Mesenchymal stem cell (in vitro differentiated cells and primary cell): Measurements from ENCODE around the gene PRKD2.
A peak's percentile ranks its signal among the peaks of the same experiment; 100 is the strongest.

Experiments used
- DNase-seq: peaks from one replicate; pipeline ENCODE4 v3.0.0-alpha.2; 2013
- H2AFZ ChIP-seq: one replicate; pipeline ENCODE4 v1.6.1; 2013; ENCODE audit warnings: low read depth, mild to moderate bottlenecking, control low read depth, inconsistent platforms, low read length, moderate library complexity
- H2AK5ac ChIP-seq: 2 replicates; pipeline ENCODE4 v1.6.1; 2013; ENCODE audit warnings: low read length, moderate library complexity, mild to moderate bottlenecking, inconsistent platforms; ENCODE audit not compliant: severe bottlenecking
- H2BK120ac ChIP-seq: one replicate; pipeline ENCODE4 v1.6.1; 2013; ENCODE audit warnings: low read depth, mild to moderate bottlenecking, inconsistent platforms, low read length, moderate library complexity
- H2BK12ac ChIP-seq, 2 experiments: one replicate each; pipeline ENCODE4 v1.6.1; 2013; ENCODE audit warnings: inconsistent platforms in 2 of 2, low read length in 2 of 2, mild to moderate bottlenecking in 2 of 2, moderate library complexity in 2 of 2, control low read depth in 1 of 2
- H2BK15ac ChIP-seq: one replicate; pipeline ENCODE4 v1.6.1; 2013; ENCODE audit warnings: mild to moderate bottlenecking, low read depth, inconsistent platforms; ENCODE audit not compliant: poor library complexity, severe bottlenecking
- H2BK5ac ChIP-seq: 2 replicates; pipeline ENCODE4 v1.6.1; 2013; ENCODE audit warnings: low read depth, mild to moderate bottlenecking, low read length, control low read depth, inconsistent platforms; ENCODE audit not compliant: poor library complexity, severe bottlenecking
- H3K14ac ChIP-seq, 2 experiments: one replicate each; pipeline ENCODE4 v1.6.1; 2013; ENCODE audit warnings: inconsistent platforms in 2 of 2, low read length in 2 of 2, control low read depth in 1 of 2, mild to moderate bottlenecking in 1 of 2, moderate library complexity in 1 of 2
- H3K18ac ChIP-seq, 2 experiments: one replicate each; pipeline ENCODE4 v1.6.1; 2013; ENCODE audit warnings: inconsistent platforms in 2 of 2, low read length in 2 of 2, control low read depth in 1 of 2, low read depth in 1 of 2, mild to moderate bottlenecking in 1 of 2
- H3K23ac ChIP-seq, 2 experiments: one replicate each; pipeline ENCODE4 v1.6.1; 2013; ENCODE audit warnings: inconsistent platforms in 2 of 2, low read length in 2 of 2, mild to moderate bottlenecking in 2 of 2, moderate library complexity in 2 of 2, control low read depth in 1 of 2
- H3K27ac ChIP-seq: 2 replicates; pipeline ENCODE4 v1.5.1; 2013; ENCODE audit warnings: mild to moderate bottlenecking, moderate library complexity, low read length, control low read depth, inconsistent platforms; ENCODE audit not compliant: poor library complexity, severe bottlenecking
- H3K27me3 ChIP-seq, 2 experiments: 2 replicates each; pipeline versions ENCODE4 v1.6.1 to v1.7.0; 2013; ENCODE audit warnings: low read length in 2 of 2, mild to moderate bottlenecking in 2 of 2, moderate library complexity in 2 of 2, control low read depth in 1 of 2, inconsistent platforms in 1 of 2; ENCODE audit not compliant: control insufficient read depth in 1 of 2, insufficient read depth in 1 of 2
- H3K36me3 ChIP-seq, 2 experiments: 2 replicates each; pipeline versions ENCODE4 v1.6.1 to v1.7.0; 2013; ENCODE audit warnings: low read length in 2 of 2, control low read depth in 1 of 2, inconsistent platforms in 1 of 2, low read depth in 1 of 2, mild to moderate bottlenecking in 1 of 2; ENCODE audit not compliant: insufficient read depth in 2 of 2, control insufficient read depth in 1 of 2
- H3K4ac ChIP-seq, 2 experiments: one replicate each; pipeline ENCODE4 v1.6.1; 2013; ENCODE audit warnings: inconsistent platforms in 2 of 2, low read length in 2 of 2, mild to moderate bottlenecking in 2 of 2, moderate library complexity in 2 of 2, control low read depth in 1 of 2, low read depth in 1 of 2
- H3K4me1 ChIP-seq: 2 replicates; pipeline ENCODE4 v1.6.1; 2013; ENCODE audit warnings: low read depth, low read length, control low read depth; ENCODE audit not compliant: control insufficient read depth, insufficient read depth
- H3K4me2 ChIP-seq: 2 replicates; pipeline ENCODE4 v1.6.1; 2013; ENCODE audit warnings: low read length, mild to moderate bottlenecking, inconsistent platforms; ENCODE audit not compliant: poor library complexity, severe bottlenecking
- H3K4me3 ChIP-seq, 2 experiments: 2 replicates each; pipeline versions ENCODE4 v1.5.1 to v1.7.0; 2013; ENCODE audit warnings: low read length in 2 of 2, mild to moderate bottlenecking in 2 of 2, control low read depth in 1 of 2, low read depth in 1 of 2; ENCODE audit not compliant: insufficient read depth in 1 of 2
- H3K79me1 ChIP-seq: replicated peaks from 2 replicates; pipeline ENCODE4 v1.6.1; 2013; ENCODE audit warnings: mild to moderate bottlenecking, control low read depth, low read length, inconsistent platforms; ENCODE audit not compliant: poor library complexity, severe bottlenecking
- H3K9ac ChIP-seq: 2 replicates; pipeline ENCODE4 v1.7.0; 2013; ENCODE audit warnings: mild to moderate bottlenecking, low read length, moderate library complexity
- H3K9me3 ChIP-seq: 2 replicates; pipeline ENCODE4 v1.7.0; 2013; ENCODE audit warnings: mild to moderate bottlenecking, low read length; ENCODE audit not compliant: control insufficient read depth
- H4K8ac ChIP-seq: one replicate; pipeline ENCODE4 v1.6.1; 2013; ENCODE audit warnings: inconsistent platforms, mild to moderate bottlenecking, low read length, moderate library complexity
- H4K91ac ChIP-seq: one replicate; pipeline ENCODE4 v1.6.1; 2013; ENCODE audit warnings: mild to moderate bottlenecking, low read length, inconsistent platforms
- WGBS: methylation state at CpG from one replicate; pipeline ENCODE4 v1.1.7; 2013; ENCODE audit warnings: mixed read lengths; 5-methylcytosine and 5-hydroxymethylcytosine counted together

PRKD2 gene

GRCh38 chr19:46721269-46722003 is 4.5 kb upstream of the PRKD2 start:
- WGBS, result 87% methylated on average over 16 of the region's 16 CpGs
- no peaks in the 10 kb centered on the region for H3K9me3 ChIP-seq
- H3K23ac ChIP-seq, result no peak overlapping the region
- H3K4me2 ChIP-seq, result no peak overlapping the region
- H3K14ac ChIP-seq, result peak overlapping the region in 1 of 2 experiments; percentile 30
- H3K79me1 ChIP-seq, result peaks cover 46% of the 10 kb centered on the region
- peaks cover 63 to 87% of the 10 kb centered on the region in 2 experiments for H3K36me3 ChIP-seq
- H2AFZ ChIP-seq, result no peak overlapping the region
- H2AK5ac ChIP-seq, result no peak overlapping the region
- H3K4me1 ChIP-seq, result peaks cover 33% of the 10 kb centered on the region
- H2BK12ac ChIP-seq, result peak overlapping the region in 1 of 2 experiments; percentile 57
- H3K27me3 ChIP-seq, result no peaks in the 10 kb centered on the region
- H2BK5ac ChIP-seq, result no peak overlapping the region
- H3K18ac ChIP-seq, result no peak overlapping the region
- no peak overlapping the region for H4K8ac ChIP-seq
- no peak overlapping the region for H3K9ac ChIP-seq
- H2BK15ac ChIP-seq, result no peak overlapping the region
- no peak overlapping the region for H3K4me3 ChIP-seq
- no peak overlapping the region for H3K27ac ChIP-seq
- no peak overlapping the region for H3K4ac ChIP-seq
- no peak overlapping the region for H2BK120ac ChIP-seq
- DNase-seq, result no peak
- H4K91ac ChIP-seq, result no peak overlapping the region

GRCh38 chr19:46720503-46721239 is 3.8 kb upstream of the PRKD2 start:
- Histone ChIP-seq H2BK120ac (no peak overlapping the region), H3K4me2 (no peak overlapping the region), H3K27ac (no peak overlapping the region), H3K36me3 (peaks cover 56 to 79% of the 10 kb centered on the region in 2 experiments), H3K9ac (no peak overlapping the region), H3K79me1 (peaks cover 45% of the 10 kb centered on the region), H2BK12ac (no peak overlapping the region), H3K27me3 (no peaks in the 10 kb centered on the region), H2AK5ac (no peak overlapping the region), H3K9me3 (no peaks in the 10 kb centered on the region), H3K4ac (no peak overlapping the region), H3K14ac (no peak overlapping the region), H2BK15ac (no peak overlapping the region), H4K91ac (peak overlapping the region; percentile 6), H3K23ac (no peak overlapping the region), H3K4me1 (peaks cover 31% of the 10 kb centered on the region), H4K8ac (no peak overlapping the region), H2AFZ (no peak overlapping the region), H3K18ac (no peak overlapping the region), H3K4me3 (no peak overlapping the region), H2BK5ac (no peak overlapping the region)
- no peak for DNase-seq
- WGBS, result 96% methylated on average over 22 of the region's 22 CpGs

GRCh38 chr19:46719629-46720502 is 3.0 kb upstream of the PRKD2 start:
- Histone ChIP-seq H3K9me3 (no peaks in the 10 kb centered on the region), H2BK15ac (no peak overlapping the region), H2BK12ac (no peak overlapping the region), H3K27ac (no peak overlapping the region), H3K4me3 (no peak overlapping the region), H3K36me3 (peaks cover 49 to 71% of the 10 kb centered on the region in 2 experiments), H3K14ac (no peak overlapping the region), H3K79me1 (peaks cover 40% of the 10 kb centered on the region), H3K27me3 (no peaks in the 10 kb centered on the region), H2AK5ac (no peak overlapping the region), H3K4me2 (no peak overlapping the region), H4K8ac (no peak overlapping the region), H2BK5ac (no peak overlapping the region), H3K9ac (no peak overlapping the region), H3K4me1 (peaks cover 26% of the 10 kb centered on the region), H3K18ac (no peak overlapping the region), H2BK120ac (no peak overlapping the region), H2AFZ (no peak overlapping the region), H3K23ac (no peak overlapping the region), H3K4ac (no peak overlapping the region), H4K91ac (no peak overlapping the region)
- DNase-seq, result no peak
- 94% methylated on average over 23 of the region's 25 CpGs for WGBS
